ENCODE results near the gene HS6ST3.

The HS6ST3 gene

GRCh38 chr13:96806746-96807145, 716.8 kb downstream of the HS6ST3 start:
- no peak for DNase-seq

DNA sequence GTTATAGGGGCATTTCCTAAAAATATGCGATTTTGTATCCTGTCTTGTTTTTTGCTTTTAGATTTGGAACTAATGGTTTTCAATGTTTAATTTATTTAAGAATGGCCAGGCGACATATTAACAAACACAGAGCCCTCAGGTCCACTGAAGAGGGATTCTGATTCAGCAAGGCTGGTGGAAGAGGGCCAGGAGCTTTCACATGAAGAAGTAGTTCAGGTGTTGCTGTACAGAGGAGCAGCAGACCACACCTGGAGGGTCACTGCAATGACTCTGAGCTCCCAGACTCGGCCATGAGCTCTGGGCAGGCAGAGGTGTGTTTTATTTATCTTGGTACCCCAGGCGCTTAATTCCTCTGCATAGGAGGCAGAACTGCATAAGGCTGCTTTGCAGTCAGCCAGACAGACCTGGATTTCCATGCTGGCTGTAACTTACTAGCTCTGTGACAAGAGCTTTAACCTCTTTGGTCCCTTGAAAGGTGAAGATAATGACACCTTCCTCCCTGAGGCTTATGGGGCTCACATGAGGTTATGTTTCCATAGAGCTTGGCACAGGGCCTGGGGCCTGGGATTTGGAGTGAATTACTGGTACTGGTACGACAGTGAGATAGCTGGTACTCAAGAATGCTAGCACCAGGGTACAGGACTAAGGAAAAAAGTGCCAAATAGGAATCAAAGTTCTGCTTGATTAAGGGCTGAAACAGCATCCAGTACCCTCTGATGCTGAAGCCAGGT, 719.6 kb downstream of the HS6ST3 start:
- no peak for DNase-seq

- DNase-seq = no peak
Measured at GRCh38 chr13:96810104-96810503, 720.2 kb downstream of the HS6ST3 start.

DNA sequence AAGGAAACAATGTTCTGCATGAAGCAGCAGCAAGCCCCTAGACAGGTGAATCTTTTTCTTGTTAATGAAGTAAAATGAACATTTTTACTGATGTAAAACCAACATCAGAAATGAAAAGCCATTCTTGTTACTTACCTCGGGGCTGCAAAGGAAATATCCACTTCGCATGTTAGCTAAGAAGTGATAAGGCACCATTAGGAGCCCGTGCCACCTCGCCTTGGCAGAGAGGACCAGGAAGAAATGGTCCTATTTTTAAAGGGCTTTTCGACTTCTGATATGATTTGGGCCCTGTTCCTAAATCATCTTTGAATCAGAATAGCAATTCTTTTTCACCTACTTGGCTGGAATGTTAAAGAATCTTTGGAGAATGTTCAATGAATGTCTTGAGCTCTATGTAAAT, 721.1 kb downstream of the HS6ST3 start:
- no peak for DNase-seq

GRCh38 chr13:96816261-96816660, 726.4 kb downstream of the HS6ST3 start:
- DNase-seq = no peak

DNA sequence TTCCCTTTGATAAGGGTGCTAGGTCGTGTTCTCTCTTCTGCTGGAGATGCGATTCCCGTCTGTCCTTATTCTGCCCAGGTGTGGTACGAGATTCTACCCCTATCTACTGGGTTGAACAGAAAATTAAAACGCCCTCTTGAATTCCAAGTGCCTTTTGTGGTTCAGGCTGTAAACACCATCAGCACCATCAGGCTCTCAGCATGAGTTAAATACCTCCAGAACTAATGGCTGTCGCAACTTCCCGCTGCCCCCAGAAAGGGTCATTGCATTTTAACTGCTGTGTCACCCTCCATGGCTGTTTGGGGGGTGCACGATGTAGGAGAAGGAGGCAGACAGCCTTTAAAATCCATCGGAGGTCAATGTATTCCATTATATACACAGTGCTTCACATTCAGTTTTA, 727.0 kb downstream of the HS6ST3 start:
- DNase-seq = no peak

DNA sequence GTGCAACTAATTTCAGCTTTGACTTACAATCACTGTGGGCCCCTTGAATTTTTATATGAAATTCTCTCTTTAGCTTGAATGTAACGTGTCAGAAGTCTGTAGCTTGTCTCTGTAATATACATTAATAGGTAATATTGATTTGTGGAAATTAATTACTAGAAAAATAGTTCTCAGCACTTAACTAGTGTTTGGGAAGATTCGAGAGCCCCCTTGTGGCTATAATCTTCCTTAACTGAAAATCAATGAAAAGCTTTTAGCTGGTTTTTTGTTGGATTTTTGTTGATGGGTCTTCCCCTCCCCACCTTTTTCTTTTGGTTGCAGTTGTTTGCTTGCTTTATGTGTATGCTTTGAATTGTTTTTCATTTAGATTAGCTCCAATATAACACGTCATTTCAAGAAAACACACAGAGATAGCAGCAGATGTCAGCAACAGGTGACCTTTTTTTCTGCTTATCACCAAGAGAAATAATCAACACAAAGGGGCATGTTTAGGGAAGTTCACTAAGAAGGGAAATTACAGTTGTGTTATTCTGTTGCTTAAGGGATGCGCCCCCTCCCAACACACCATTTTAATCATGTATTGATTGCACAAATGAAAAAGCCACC, 727.5 kb downstream of the HS6ST3 start:
- no peak for DNase-seq

DNA sequence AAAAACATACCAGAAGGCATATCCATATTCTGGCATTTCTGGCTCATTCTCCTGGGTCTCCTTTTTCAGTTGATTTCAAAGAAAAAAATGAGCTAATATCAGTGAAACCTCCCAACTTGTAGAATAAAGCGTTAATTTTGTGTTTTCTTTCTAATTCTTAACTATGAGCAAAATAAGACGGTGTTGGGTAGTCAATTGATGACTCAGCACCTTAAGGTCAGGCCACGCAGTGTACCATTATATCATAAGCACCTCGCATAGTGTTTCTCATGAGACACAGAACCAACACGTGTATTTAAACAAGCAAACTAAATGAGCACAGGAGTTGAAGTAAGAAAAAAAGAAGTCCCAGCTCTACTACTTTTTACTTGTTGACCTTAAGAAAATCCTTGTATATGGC, 729.5 kb downstream of the HS6ST3 start:
- DNase-seq = no peak

GRCh38 chr13:96821381-96821780, 731.5 kb downstream of the HS6ST3 start:
- DNase-seq = no peak

DNA sequence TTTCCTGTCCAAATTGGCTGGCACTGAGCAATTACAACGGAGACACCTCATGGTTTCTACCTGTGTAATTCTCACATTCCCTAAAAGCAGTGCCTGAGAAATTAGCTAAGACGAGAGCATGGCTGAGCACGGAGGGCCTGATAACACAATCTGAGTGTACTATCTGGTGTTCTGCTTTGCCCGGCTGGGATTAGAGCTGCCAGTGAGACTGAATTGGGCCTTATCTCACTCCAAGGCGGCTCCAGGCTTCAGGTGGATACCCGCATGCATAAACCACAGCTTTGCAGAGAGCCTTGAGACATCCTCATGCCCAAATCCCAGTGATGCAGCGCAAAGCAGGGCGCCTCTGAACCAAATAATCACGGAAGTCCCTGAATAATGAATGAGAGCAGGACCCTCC, 732.1 kb downstream of the HS6ST3 start:
- no peak for DNase-seq

DNA sequence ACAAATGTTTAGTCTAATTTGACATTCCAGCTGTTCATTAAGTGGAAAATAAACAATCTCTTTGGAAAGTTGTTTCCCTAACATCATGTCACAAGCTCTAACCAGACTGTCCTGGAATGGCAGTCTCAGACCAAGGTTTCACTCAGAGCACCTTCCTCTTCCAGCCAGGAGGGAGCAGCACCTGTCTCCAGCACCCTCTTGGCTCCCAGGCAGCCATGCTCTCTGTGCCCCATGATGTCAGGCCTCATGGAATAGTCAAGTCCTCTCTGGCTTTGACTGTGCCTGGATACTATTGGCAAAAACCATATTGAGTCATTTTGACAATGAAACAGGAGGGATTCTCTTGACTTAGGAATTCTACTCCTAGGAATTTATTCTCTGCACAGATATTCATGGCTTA, 733.0 kb downstream of the HS6ST3 start:
- DNase-seq = no peak

DNA sequence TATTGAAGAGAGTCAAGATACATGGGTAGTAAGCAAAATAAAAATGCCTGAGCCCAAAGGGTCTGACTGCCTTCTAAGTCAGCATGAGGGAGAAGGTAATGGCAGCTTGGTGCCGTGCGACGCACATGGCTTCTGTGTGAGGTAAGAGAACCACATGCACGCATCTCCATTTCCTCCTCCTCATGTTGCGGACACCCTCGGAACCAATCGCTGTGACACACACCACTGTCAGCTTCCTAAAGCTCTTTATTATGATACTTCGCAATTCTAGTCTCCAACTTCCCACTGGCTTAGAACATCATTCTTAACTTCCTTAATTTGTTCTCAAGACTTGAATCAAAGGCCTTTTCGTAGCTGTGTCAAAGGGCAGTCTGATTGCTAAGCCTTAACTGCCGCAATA, 734.2 kb downstream of the HS6ST3 start:
- DNase-seq = no peak

DNA sequence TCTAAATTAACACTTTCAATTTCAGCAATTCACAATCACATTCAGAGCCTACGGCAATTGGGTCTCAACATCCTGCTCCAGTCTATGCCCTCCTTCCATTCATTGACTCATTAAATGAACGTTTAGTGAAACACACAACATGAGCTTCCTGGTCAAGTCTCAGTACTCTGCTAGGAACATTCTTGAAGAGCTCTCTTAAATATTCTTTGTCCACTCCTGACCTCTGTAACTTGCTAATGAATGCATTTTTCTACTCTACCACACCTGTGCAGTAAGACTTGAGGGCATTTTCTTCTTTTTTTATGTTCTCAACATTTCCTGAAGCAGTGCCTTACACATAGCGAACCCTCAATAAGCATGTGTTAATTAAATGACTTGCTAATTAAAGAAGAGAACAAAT, 735.7 kb downstream of the HS6ST3 start:
- DNase-seq = no peak

DNA sequence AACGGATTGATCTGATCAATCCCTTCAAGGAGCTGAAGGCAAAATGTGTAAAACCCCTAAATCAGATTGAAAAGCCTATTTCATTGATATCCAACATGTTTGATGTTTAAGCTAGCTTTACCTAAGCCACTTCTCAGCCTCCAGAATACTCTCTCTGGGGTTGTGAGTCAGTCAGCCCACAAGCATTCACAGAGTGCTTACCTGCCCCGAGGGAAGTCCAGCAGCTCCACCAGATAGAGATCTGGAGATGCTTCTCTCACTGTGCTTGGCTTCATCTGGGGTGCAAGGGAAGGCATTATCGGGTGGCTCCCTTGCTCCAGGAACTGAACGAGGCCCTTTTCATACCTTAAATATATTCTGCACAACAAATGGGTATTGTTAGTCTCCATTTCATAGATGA, 744.7 kb downstream of the HS6ST3 start:
- no peak for DNase-seq

DNA sequence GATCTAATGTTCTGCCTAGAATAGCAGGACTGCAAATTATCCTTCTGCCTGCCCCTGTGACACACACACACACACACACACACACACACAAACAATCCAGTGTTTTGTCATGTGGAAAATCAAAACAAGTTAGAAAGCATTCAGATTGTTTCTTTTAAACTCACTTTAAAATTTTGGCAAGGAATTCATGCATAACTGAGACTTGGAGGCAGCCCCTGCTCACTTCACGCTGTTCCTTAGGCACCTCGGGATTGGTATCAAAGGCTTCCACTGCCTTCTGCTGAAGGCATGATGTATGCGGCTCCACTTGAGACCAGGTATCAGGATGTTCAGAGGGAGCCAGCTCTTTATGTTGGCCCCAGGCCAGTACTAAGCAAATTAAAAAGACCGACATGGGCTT, 745.6 kb downstream of the HS6ST3 start:
- DNase-seq = no peak

- no peak for DNase-seq
Measured at GRCh38 chr13:96836733-96837132, 746.8 kb downstream of the HS6ST3 start.

- no peak for DNase-seq
Measured at GRCh38 chr13:96837809-96838208, 747.9 kb downstream of the HS6ST3 start.

DNA sequence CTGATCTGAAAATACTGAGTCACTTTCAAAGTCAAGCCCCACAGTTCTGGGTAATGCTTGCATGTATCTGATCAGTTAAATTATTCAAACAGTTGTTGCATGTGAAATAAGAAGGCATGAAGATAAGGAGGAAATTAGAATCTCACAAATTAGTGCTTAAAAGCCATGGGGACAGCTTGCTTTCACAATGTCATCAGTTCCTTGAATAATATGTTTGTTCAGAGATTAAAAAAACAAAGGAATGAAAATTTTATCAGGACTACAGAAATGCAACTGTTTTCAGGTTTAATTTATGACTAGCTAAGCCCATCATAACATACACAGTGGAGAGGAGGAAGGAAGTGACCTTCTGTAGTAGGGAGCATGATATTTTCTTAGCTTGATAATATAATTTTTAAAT, 754.3 kb downstream of the HS6ST3 start:
- no peak for DNase-seq

- no peak for DNase-seq
Measured at GRCh38 chr13:96844616-96845015, 754.7 kb downstream of the HS6ST3 start.

DNA sequence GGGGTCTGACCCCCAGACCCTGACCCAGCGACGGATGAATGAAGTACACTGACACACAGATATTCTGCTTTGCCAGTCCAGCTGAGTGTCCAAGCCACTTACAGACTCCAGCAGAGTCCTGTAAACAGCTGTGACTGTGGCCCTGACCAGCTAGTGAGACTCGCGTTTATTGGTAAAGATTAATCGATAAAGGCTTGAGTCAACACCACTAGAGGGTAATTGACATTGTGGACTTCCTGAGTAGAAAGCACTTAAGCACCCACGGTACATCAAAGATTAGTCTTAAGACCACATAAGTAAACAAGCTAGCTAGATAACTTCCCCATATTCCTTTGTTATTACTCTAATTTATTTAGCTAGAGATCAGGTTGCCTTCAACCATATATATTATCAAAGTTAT, 758.4 kb downstream of the HS6ST3 start:
- no peak for DNase-seq

DNA sequence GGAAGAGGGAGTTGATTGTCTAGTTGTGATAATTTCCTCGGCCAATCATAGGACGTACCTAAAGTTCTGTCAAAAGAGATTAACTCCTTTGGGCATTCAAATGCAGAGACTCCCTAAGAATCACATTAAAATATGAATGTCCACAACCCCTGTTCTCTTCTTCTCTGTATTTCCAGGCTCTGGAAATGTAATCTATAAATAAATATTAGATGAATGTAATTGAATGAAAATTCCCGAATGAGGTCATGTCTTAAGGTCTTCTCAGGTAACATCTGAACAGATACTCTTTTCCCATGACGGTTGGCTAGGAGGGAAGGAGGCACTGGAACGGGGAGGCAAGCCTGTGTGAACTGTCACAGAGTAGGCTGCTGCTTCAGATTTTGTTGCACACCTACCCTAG, 759.2 kb downstream of the HS6ST3 start:
- DNase-seq = no peak

DNA sequence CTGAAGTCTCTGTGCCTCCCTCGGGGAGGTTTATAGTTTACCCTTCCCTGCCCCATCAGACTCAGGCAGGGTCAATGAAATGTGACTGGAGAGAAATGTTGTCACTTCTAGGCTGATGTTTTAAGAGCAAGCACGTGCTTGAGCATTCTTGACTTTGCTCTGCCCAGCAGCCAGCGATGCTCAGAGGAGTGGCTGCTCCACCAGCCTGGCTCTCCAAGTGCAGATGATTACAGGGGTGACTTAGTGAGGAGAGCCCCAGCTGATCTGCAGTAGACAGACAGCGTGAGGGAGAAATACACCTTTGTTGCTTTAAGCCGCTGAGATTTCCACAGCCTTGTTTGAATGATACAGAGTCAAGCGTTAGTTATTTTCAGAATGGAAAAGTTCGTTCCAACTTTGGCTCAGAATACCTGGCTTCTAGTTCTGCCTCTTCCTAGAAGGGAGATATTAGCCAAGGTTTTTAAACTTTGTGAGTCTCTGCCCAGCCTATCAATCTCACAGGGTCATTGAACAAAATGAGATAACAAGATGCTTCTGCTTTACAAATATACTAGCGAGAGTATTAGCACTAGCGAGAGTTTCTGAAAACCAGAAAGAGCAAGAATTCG, 760.7 kb downstream of the HS6ST3 start:
- no peak for DNase-seq

DNA sequence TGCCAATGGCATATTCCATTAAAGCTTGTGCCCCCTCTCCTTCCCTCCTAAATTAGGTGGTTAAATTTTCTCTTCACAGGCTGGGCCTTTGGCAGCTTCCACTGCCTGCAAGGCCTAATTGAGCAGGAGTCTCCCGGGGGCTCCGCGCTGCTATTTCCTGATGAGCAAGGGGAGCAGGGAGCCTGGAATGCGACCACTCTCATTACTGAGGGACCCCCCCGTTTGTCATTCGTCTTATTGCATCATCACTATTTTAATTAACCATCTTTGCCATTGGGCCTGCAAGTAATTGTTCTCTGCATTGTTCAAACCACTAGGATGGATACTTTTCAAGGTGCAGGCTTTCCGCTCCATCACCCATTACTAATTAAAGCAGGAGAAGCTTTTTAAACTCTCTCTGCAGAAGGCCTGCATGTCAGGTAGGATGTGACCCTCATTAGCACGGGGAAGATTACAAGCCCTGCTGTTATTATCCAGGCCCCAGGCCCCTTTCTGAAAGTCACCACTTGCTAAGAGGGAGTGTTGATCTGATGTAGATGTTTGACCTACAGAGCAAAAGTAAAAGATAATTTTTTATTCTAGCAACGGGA, 762.0 kb downstream of the HS6ST3 start:
- DNase-seq = no peak

GRCh38 chr13:96858133-96858826, 768.4 kb downstream of the HS6ST3 start:
- no peak for DNase-seq

All from CD4-positive, alpha-beta T cell treated with Interleukin-21 for 1 hour (primary cell).